ENCODE results near the gene DLX6.

DLX6 gene

DNA sequence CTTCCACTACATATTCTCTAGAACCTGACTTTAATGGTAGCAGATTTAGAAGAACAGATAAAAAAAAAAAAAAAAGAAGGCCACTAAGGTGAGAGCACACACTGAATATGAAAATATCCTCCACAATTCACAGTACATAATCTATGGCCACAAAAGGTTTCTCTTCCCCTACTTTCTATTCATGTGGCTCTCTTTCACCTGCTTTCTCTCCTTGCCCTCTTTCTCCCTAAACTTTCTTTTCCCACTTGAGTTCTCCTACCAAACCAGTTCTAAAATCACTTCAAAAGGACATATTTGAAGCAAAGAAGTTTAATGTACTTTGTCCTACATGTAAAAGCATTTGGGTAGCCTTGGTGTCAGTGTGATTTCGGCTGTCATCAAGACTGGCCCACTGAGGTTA is 18.5 kb upstream of the DLX6 start:
- POLR2A ChIA-PET (ENCODE audit: low non-redundant PET) = no interaction called here
- H3K27ac ChIP-seq = no peak overlapping the region
- DNase-seq (ENCODE audit: low spot score) = no peak
- TF ChIP-seq, protein P1, sequence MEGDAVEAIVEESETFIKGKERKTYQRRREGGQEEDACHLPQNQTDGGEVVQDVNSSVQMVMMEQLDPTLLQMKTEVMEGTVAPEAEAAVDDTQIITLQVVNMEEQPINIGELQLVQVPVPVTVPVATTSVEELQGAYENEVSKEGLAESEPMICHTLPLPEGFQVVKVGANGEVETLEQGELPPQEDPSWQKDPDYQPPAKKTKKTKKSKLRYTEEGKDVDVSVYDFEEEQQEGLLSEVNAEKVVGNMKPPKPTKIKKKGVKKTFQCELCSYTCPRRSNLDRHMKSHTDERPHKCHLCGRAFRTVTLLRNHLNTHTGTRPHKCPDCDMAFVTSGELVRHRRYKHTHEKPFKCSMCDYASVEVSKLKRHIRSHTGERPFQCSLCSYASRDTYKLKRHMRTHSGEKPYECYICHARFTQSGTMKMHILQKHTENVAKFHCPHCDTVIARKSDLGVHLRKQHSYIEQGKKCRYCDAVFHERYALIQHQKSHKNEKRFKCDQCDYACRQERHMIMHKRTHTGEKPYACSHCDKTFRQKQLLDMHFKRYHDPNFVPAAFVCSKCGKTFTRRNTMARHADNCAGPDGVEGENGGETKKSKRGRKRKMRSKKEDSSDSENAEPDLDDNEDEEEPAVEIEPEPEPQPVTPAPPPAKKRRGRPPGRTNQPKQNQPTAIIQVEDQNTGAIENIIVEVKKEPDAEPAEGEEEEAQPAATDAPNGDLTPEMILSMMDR (conservative IDR thresholded peaks at IDR 0.05; ENCODE audit: low read depth) = no peak
- CTCF ChIA-PET = interaction anchor here (0.6 kb wide), 2 partner anchors 8 to 20 kb away, joined by 3 to 9 read pairs; no protein-coding TSS in a partner anchor

DNA sequence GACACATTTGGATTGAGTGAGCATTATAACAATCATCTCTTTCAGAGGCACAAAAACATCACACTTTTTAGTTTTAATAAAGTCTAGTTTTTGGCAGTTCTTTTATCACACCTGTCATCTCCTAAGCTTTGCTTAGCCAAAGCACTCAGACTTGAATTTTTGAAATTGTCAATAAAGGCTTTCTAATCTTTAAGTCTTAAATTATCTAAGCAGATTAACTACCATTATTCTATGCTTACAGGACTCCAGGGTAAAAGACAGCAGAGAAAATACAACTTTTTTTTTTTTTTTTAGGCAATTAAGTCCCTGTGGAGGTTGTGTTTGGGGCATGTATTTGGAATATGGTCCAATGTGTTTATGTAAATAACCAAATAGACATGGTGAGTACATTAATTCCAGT is 17.6 kb upstream of the DLX6 start:
- DNase-seq (ENCODE audit: low spot score) = no peak
- ChIA-PET CTCF (no interaction called here), POLR2A (ENCODE audit: low non-redundant PET) (no interaction called here)
- H3K27ac ChIP-seq = no peak overlapping the region
- TF ChIP-seq, protein P1 (conservative IDR thresholded peaks at IDR 0.05; ENCODE audit: low read depth) = no peak

DNA sequence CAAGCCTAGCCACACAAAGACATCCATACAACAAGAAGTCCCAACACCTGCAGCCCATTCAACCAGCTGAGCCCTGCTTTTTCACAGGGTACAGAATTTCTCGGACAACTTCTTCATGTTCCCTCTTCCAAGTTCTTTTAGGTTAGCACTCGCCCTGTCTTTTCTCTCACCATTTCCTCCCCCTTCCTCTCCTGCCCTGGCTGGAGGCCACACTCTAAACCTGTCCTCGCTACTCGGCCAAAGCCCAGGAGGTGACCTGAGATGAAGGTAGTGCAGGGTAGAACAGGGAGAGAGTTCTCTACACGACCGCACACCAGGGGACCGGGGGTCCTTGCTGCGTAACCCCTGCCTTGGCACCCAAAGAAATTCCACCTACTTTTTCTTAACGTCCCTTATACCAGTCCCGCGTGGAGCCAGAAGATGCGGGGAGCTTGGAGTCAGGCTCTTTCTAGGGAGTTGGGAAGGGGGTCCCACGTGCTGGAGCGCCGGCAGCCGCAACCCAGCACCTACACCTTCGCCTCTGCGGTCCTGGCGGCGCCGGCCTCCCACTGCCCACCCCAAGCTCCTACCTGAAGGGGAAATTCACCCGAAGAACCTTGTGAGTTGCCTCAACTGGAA is 16.0 kb upstream of the DLX6 start:
- no peak for DNase-seq (ENCODE audit: low spot score)
- H3K27ac ChIP-seq = no peak overlapping the region
- TF ChIP-seq, protein P1 (conservative IDR thresholded peaks at IDR 0.05; ENCODE audit: low read depth) = no peak
- ChIA-PET POLR2A (ENCODE audit: low non-redundant PET) (no interaction called here), CTCF (interaction anchor here (0.5 to 0.9 kb wide), 2 partner anchors 38 to 145 kb away, joined by 3 read pairs; no protein-coding TSS in a partner anchor)

DNA sequence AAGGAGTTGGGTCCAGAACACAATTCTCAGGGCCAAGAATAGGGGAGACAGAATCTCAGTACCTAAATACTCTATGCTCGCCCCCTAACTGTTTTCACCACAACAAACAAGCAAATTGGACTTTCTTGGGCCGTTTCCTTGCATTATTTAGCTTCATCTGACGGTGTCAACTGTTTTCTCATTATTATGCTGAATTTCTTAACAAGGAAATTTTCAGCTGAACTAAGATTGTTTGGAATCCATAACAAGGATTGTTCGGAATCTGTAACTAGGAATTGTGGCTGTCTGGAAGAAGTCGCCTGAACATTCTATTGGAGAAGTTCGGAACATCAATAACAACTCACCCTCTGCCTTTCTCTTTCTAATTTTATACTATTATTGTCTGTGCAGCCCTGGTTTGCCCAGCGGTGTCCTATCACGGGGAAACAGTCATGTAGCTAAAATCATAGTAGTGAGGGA is 15.5 kb upstream of the DLX6 start:
- no peak overlapping the region for H3K27ac ChIP-seq
- ChIA-PET POLR2A (ENCODE audit: low non-redundant PET) (no interaction called here), CTCF (interaction anchor here (0.6 to 0.9 kb wide), 2 partner anchors 12 to 37 kb away, joined by 3 read pairs; no protein-coding TSS in a partner anchor)
- TF ChIP-seq, protein P1 (conservative IDR thresholded peaks at IDR 0.05; ENCODE audit: low read depth) = no peak
- no peak for DNase-seq (ENCODE audit: low spot score)

DNA sequence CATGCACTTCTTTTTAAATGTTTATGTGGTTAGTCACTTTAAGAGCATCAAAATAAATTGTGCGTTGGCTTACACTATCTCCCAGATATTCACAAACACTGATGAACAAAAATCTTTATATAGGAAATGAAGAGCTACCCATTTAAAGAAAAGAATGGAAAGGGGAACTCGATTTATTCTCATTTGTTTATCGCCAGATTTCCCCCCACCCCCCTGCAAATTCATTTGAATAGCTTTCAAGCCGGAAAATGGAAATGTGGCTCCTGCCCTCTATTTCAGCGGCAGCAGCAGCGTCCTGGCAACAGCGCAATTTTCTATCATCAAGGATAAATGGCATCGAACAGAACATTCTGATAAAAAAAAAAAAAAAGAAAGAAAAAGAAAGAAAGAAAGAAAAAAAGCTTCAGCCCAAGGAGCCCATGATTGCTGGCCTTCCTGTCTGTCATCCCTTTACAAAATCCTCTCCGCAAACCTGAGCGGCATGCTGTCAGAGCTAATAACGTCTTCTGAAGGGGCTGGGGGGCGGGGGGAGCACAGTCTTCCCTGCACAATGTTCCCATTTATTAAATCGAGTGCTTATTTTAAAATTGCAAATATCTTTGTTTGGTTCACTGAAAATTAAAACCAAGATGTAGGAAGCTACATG is 13.7 kb upstream of the DLX6 start:
- ChIA-PET POLR2A (ENCODE audit: low non-redundant PET) (no interaction called here), CTCF (interaction anchor here (0.7 kb wide), 1 partner anchor 310 kb away, joined by 4 read pairs; no protein-coding TSS in a partner anchor)
- TF ChIP-seq, protein P1 (conservative IDR thresholded peaks at IDR 0.05; ENCODE audit: low read depth) = no peak
- no peak overlapping the region for H3K27ac ChIP-seq
- no peak for DNase-seq (ENCODE audit: low spot score)

DNA sequence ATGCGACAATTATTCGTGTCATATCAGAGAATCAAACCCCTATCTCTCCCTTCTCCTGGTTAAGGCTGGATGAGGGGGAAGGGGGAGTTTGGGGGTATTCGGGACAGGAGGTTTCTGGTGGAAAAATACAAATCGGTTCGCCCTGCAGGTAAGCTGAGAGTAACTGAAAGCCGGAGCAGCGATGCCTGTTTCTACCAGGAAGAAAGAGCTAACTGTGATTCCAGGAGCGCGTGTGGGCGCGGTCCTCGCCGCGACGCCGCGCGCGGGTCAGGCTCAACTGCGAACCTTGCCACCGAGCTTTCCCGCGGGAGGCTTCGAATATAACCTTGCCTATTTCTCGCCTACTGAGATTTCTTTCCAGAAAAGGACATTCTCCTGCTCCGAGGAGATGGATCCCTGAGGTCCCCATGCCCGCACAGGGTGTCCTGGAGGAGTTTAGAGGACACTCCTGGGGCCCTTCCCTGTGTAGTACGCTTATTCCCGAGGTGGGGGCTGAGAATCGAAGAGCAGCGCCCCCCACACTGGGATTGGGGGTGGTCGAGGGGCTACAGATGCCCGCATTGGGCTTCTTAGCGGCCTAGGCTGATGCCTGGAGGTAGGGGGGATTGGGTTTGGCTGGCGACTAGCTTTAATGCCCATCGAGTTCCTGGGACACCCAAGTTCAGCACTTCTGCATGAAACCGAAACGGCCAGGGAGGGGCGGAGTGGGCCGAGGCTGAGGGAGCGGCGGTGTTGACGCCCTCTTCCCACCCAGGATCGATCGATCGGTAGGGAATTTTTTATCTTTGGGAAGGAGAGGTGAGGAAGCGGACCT is 13.0 kb upstream of the DLX6 start:
- H3K27ac ChIP-seq = no peak overlapping the region
- ChIA-PET POLR2A (ENCODE audit: low non-redundant PET) (no interaction called here), CTCF (interaction anchor here (0.7 kb wide), 1 partner anchor 311 kb away, joined by 4 read pairs; no protein-coding TSS in a partner anchor)
- no peak for DNase-seq (ENCODE audit: low spot score)
- TF ChIP-seq, protein P1 (conservative IDR thresholded peaks at IDR 0.05; ENCODE audit: low read depth) = no peak

Data from RWPE1 (cell line).